ENCODE measurements around the gene HLCS.
A peak's percentile ranks its signal among the peaks of the same experiment; 100 is the strongest.

Gene HLCS

GRCh38 chr21:36874665-36875064 is 91.8 kb downstream of the HLCS start:
- no peak for TF ChIP-seq CTCF (IDR thresholded peaks at IDR 0.05; ENCODE audit: unreplicated experiment in 3 of 3)
- H3K27ac Mint-ChIP-seq = no peak overlapping the region
- no peak overlapping the region for H3K4me3 Mint-ChIP-seq
- no peaks in the 10 kb centered on the region for H3K27me3 Mint-ChIP-seq (ENCODE audit: low read depth)
- no peaks in the 10 kb centered on the region for H3K4me1 Mint-ChIP-seq
- H3K36me3 Mint-ChIP-seq (ENCODE audit: low read depth) = peaks cover 22% of the 10 kb centered on the region
- H3K9me3 Mint-ChIP-seq = peaks cover 23% of the 10 kb centered on the region

GRCh38 chr21:36873513-36873912 is 93.0 kb downstream of the HLCS start:
- Mint-ChIP-seq H3K27me3 (ENCODE audit: low read depth) (no peaks in the 10 kb centered on the region), H3K27ac (no peak overlapping the region), H3K4me3 (no peak overlapping the region), H3K9me3 (peaks cover 21% of the 10 kb centered on the region), H3K36me3 (ENCODE audit: low read depth) (peaks cover 20% of the 10 kb centered on the region), H3K4me1 (no peaks in the 10 kb centered on the region)
- TF ChIP-seq CTCF (IDR thresholded peaks at IDR 0.05; ENCODE audit: unreplicated experiment in 3 of 3) = no peak

GRCh38 chr21:36867291-36867905 is 99.1 kb downstream of the HLCS start:
- Mint-ChIP-seq H3K27ac (peak overlapping the region in 1 of 3 experiments; percentile 57), H3K36me3 (ENCODE audit: low read depth) (no peaks in the 10 kb centered on the region), H3K9me3 (no peaks in the 10 kb centered on the region), H3K4me3 (no peak overlapping the region), H3K27me3 (ENCODE audit: low read depth) (no peaks in the 10 kb centered on the region), H3K4me1 (peaks cover 37% of the 10 kb centered on the region)
- no peak for TF ChIP-seq CTCF (IDR thresholded peaks at IDR 0.05; ENCODE audit: unreplicated experiment in 3 of 3)

- no peak for TF ChIP-seq CTCF (IDR thresholded peaks at IDR 0.05; ENCODE audit: unreplicated experiment in 3 of 3)
- no peaks in the 10 kb centered on the region for H3K36me3 Mint-ChIP-seq (ENCODE audit: low read depth)
- no peak overlapping the region for H3K4me3 Mint-ChIP-seq
- H3K9me3 Mint-ChIP-seq = no peaks in the 10 kb centered on the region
- no peaks in the 10 kb centered on the region for H3K27me3 Mint-ChIP-seq (ENCODE audit: low read depth)
- peaks cover 37% of the 10 kb centered on the region for H3K4me1 Mint-ChIP-seq
- H3K27ac Mint-ChIP-seq = peak overlapping the region in 1 of 3 experiments; percentile 72
These were observed 100.0 kb downstream of the HLCS start for GRCh38 chr21:36866419-36866818.

- Mint-ChIP-seq H3K36me3 (ENCODE audit: low read depth) (no peaks in the 10 kb centered on the region), H3K9me3 (no peaks in the 10 kb centered on the region), H3K4me3 (no peak overlapping the region), H3K4me1 (peaks cover 37% of the 10 kb centered on the region), H3K27me3 (ENCODE audit: low read depth) (no peaks in the 10 kb centered on the region), H3K27ac (peak overlapping the region in 2 of 3 experiments; percentile 30 to 72)
- no peak for TF ChIP-seq CTCF (IDR thresholded peaks at IDR 0.05; ENCODE audit: unreplicated experiment in 3 of 3)
These were observed 101.5 kb downstream of the HLCS start for GRCh38 chr21:36864974-36865373.

- peaks cover 37% of the 10 kb centered on the region for H3K4me1 Mint-ChIP-seq
- peak overlapping the region in 2 of 3 experiments; percentile 20 to 75 for H3K27ac Mint-ChIP-seq
- H3K9me3 Mint-ChIP-seq = no peaks in the 10 kb centered on the region
- H3K27me3 Mint-ChIP-seq (ENCODE audit: low read depth) = peaks cover 7% of the 10 kb centered on the region
- H3K4me3 Mint-ChIP-seq = no peak overlapping the region
- no peaks in the 10 kb centered on the region for H3K36me3 Mint-ChIP-seq (ENCODE audit: low read depth)
- TF ChIP-seq CTCF (IDR thresholded peaks at IDR 0.05; ENCODE audit: unreplicated experiment in 3 of 3) = no peak
These were observed 103.2 kb downstream of the HLCS start for GRCh38 chr21:36863260-36863659.
